Cerebellar cortex (tissue), 1 donor: ENCODE results near the gene TAF1.
"Not testable (repeated sequence)": the region's sequence is repeated elsewhere in the genome, so short reads cannot be mapped to it uniquely, and the experiment has no call there.

Experiments
- DNase-seq: peaks from one replicate; pipeline ENCODE4 v3.0.0-alpha.2; 2015; ENCODE audit warnings: low spot score

The TAF1 gene

GRCh38 chrX:71365875-71366673, at the start of gene TAF1:
TSS of gene TAF1 (plus strand) at chrX:71366357. CDS start at chrX:71366375, 18 bp downstream.
- DNase-seq: peak; percentile 97

GRCh38 chrX:71316959-71317358, 49.2 kb upstream of the TAF1 start:
- DNase-seq: not testable (repeated sequence)

GRCh38 chrX:71320126-71320525, 46.0 kb upstream of the TAF1 start:
- no peak for DNase-seq

GRCh38 chrX:71321731-71322130, 44.4 kb upstream of the TAF1 start:
- DNase-seq: no peak

- not testable (repeated sequence) for DNase-seq
Measured at GRCh38 chrX:71324452-71324851, 41.7 kb upstream of the TAF1 start.

GRCh38 chrX:71326394-71326793, 39.8 kb upstream of the TAF1 start:
- DNase-seq: no peak

GRCh38 chrX:71349151-71349665, 16.9 kb upstream of the TAF1 start:
- not testable (repeated sequence) for DNase-seq

- not testable (repeated sequence) for DNase-seq
Measured at GRCh38 chrX:71349867-71350266, 16.3 kb upstream of the TAF1 start.

- not testable (repeated sequence) for DNase-seq
Measured at GRCh38 chrX:71352439-71352838, 13.7 kb upstream of the TAF1 start.

GRCh38 chrX:71364221-71364620, 1.9 kb upstream of the TAF1 start:
- no peak for DNase-seq

GRCh38 chrX:71365356-71365874, 742 bp upstream of the TAF1 start:
- DNase-seq: no peak

GRCh38 chrX:71366674-71367256, 608 bp downstream of the TAF1 start:
- peak; percentile 13 for DNase-seq

GRCh38 chrX:71367396-71367795, 1.2 kb downstream of the TAF1 start:
- peak; percentile 0 for DNase-seq

GRCh38 chrX:71372388-71372787, 6.2 kb downstream of the TAF1 start:
- no peak for DNase-seq

GRCh38 chrX:71378732-71379131, 12.6 kb downstream of the TAF1 start:
- DNase-seq: no peak

- DNase-seq: not testable (repeated sequence)
Measured at GRCh38 chrX:71391725-71392124, 25.6 kb downstream of the TAF1 start.

- no peak for DNase-seq
Measured at GRCh38 chrX:71393919-71394318, 27.8 kb downstream of the TAF1 start.

- DNase-seq: no peak
Measured at GRCh38 chrX:71396576-71396975, 30.4 kb downstream of the TAF1 start.

GRCh38 chrX:71400710-71401109, 34.6 kb downstream of the TAF1 start:
- DNase-seq: no peak

- not testable (repeated sequence) for DNase-seq
Measured at GRCh38 chrX:71416260-71416659, 50.1 kb downstream of the TAF1 start.

- DNase-seq: no peak
Measured at GRCh38 chrX:71420686-71421085, 54.5 kb downstream of the TAF1 start.

GRCh38 chrX:71432733-71433132, 66.6 kb downstream of the TAF1 start:
- DNase-seq: no peak

- DNase-seq: no peak
Measured at GRCh38 chrX:71438750-71439149, 72.6 kb downstream of the TAF1 start.
